Nasal cavity respiratory epithelium epithelial cell of viscerocranial mucosa (primary cell): ENCODE data around the gene SPAG7. TPM values are rescaled to one million over a fixed set of nuclear protein-coding genes. Genes with fewer than 3 reads are reported as not detected.

Experiments used
- total RNA-seq: library from RNA; depleted of rRNA; stranded (reverse); fragments of >200 nt; gene quantifications from 2 replicates; pipeline ENCODE4 v1.2.3, GENCODE V29; 2014

Gene SPAG7, protein sequence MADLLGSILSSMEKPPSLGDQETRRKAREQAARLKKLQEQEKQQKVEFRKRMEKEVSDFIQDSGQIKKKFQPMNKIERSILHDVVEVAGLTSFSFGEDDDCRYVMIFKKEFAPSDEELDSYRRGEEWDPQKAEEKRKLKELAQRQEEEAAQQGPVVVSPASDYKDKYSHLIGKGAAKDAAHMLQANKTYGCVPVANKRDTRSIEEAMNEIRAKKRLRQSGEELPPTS
- total RNA-seq, result 42.6 and 48.9 TPM in 2 replicates

DNA sequence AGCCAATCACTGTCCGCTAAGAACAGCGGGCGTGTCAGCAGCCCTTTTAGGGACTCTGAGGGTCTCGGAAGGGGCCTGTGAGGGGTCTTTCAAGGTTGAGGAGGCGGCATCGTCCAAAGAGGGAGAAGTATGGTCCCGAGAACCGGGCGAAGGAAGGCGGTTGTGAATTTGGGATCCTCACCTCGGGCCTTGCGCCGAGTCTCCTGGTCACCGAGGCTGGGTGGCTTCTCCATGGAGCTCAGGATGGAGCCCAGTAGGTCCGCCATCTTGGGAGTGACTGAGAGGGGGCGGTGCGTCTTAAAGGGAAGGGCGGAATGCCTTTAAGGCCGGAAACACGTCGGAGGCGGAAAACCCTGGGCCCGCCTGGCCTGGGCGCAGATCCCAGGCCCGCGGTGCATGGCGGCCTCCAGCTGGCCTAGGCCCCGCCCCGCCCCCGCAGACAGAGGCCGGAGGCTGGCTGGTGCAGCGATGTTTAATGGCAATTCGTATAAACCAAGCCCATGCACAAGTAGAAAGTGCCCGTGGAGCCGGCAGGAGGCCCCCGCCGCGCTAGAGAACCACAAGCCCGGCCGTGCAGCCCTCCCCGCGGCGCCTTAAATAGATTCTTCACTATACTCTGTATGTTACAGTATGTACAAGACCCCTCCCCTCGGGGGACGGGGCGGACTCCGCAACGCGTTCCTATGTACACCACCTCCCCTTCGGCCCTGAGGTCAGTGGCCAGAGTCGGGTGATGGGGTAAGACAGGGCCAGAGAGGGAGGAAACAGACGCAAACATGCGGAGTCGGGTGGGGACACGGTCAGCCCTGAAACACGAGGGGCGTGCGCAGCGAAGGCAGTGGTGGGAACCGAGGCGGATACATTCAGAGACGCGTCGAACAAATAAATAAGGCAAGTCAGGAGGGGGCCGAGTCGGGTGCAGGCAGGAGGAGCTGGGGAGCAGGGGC, at the start of gene SPAG7:
TSS of gene SPAG7 (minus strand) at position 279 of the 947 bp plus-strand sequence. CDS start at position 266, 13 bp downstream.

DNA sequence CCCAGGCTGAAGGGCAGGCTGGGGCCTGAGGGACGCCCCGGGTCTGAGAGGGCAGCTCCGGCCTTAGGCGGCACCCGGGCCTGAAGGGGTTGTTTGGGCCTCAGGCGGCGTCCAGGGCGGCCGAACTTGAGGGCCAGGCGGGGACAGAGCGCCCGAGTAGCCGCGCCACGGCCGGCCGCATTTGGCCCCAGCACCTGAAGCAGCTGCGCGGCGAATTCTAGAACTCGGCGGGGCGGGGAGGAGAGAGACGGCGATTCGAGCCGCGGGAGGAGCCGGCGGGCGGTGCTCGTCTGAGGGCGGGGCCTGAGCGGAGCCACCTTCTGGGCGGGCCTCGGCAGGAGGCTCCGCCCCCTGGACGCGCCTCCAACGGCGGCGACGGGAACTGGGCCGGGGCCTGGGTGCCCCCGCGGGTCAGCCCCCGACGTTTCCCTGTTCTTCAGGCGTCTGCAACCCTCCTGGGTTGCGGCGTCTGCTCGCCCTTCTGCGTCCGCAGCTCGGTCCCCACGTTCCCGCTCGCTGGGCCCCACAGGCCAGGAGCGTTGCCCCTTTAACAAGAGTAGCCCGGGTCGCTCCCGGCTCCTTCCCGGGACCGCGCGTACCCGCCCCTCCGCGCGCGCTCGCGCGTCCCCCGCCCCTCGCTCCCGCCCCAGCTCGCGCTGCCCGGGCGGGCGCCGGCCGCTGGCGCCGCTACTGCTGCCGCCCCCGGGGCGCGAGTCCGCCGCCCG, 29.8 kb upstream of the SPAG7 start, which contains the start of the genes INCA1 and KIF1C:
TSS of gene INCA1 (minus strand) at position 221 of the 725 bp plus-strand sequence. CDS start 3,085 bp downstream, outside the sequence.
TSS of gene KIF1C (plus strand) at position 649 of the 725 bp plus-strand sequence. CDS start 2,297 bp downstream, outside the sequence.

DNA sequence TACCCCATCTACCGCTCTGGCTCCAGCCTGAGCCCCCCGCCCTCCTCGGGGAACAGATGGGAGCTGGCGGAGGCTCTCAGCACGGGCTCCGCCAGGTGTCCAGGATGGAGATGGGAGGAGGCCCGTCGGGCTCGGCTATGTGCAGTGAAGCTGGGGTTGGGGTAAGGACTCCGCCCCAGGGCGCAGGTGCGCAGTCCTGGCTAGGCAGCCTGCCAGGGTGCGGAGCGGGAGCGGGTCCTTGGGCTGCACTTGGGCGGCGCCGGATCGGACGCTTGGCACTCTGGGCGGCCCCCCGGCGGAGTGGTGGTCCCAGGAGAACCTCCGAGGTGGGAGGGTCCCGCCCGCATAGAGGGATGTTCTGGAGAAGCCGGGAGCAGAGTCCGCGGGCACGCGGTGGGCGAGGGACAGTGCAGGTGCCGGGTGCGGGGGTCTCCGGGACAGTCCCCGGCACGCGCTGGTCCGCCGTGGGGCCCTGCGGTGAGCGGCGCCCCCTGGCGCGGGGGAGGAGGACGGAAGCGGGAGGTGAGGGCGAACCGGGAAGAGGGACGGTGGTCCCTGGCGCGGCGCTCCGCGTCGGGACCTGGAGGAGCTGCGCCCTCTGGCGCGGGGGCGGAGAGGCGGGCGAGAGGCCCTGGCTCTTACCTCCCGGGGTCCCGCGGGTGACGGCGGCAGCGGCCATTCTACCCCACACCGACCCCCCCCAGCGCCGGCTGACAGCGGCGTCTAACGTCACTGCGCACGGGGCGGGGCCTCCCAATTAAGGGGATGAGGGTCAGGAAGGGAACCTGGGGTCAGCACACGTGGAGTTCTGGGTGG, 19.5 kb upstream of the SPAG7 start, which contains the start of gene CAMTA2:
TSS of gene CAMTA2 (minus strand) at position 725 of the 816 bp plus-strand sequence. CDS start 1,453 bp downstream, outside the sequence.

DNA sequence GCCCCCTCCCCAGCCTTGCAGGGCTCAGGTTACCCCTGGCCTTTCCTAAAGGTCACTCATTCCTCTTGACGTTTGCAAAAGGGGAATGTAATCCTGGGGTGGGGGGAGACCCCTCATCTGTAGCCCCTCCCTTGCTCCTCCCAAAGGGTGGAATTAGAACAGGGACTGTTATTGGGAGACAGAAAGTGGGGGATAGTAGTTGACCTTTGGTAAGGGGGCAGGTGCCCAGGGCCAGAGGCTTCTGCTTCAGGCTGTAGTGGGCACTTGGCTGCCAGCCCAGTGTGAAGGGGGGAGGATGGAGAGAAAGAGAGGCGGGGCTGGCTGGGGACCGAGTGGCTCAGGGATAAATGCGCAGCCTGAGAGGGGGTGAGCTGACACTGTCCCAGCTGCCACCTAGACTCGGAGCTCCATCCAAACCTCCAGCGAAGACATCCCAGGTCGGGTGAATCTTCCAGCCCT, 16.8 kb downstream of the SPAG7 start, which contains the start of gene ENO3:
TSS of gene ENO3 (plus strand) at position 374 of the 459 bp plus-strand sequence. CDS start 711 bp downstream, outside the sequence.

DNA sequence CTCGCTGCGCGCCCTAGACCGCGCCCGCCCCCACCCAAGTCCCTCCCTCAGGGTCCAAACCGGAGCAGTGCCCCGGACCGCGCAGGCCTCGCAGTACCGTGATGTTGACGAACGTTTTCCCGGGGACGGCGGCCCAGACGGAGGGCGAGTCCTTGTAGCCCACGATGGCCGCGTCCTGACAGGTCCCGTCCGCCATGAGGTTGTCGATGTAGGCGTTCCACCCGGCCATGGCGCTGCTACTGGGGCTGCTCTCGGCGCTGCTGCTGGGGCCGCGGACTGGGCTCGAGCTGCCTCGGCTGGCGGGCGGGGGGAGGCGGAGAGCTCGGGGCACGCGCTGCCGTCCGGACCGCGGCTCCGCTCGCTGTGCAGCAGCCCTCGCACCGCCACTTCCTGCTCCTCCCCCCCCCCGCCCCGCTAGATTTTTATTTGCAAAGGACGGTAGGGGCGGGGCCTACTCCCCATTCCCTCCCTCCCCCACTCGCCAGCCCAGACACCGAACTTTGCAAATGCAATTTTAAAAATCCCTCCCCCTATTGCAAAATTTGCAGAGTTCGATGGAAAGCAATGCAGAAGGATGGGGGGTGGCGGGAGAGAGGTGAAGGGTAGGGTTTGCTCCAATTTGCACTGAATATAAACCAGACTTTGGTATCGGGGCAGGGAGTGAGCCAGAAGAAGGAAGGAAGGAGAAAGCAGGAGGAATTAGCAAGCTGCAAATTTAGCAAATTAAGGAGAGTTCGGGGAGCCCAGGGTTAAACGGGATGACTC, 19.3 kb downstream of the SPAG7 start, which contains the start of gene PFN1:
TSS of gene PFN1 (minus strand) at position 365 of the 765 bp plus-strand sequence. CDS start at position 229, 136 bp downstream.

DNA sequence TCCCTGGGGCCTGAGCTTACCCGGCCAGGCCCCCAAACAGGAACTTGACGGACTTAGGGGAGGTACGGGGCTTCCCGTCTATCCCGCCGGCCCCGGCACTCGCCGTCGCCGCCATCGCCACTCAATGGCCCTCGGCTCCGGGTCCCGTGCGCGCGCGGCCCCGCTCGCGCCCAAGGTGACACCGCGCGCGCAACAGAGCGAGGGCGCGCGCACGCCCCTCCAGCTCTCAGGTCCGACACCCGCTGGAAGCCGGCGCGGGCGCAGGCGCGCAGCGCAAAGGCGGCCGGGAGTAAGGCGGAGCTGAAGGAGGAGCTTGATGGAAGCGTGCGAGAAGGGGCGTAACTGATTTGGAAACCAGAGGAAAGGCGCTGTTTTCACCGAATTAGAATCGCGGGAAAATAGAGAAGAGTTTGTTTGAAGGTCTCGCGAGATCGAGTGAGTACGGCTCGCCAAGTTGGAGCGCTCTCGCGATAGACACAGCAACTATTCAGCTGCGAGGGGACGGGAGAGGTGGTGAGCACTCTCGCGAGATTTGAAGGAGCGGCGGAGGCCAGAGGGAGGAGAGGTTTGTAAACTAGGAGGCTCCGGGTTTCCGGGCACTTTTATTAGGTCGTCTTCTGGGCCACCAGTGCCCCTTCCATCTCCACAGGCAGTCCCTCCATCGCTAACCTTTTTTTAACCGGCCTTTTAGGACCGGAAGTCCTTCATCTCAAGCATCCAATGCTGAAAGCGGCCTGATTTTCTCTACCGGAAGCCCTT, 27.6 kb downstream of the SPAG7 start, which contains the start of the genes RNF167 and SLC25A11:
TSS of gene RNF167 (plus strand) at position 473 of the 759 bp plus-strand sequence. CDS start 642 bp downstream, outside the sequence.
TSS of gene SLC25A11 (minus strand) at position 251 of the 759 bp plus-strand sequence. CDS start at position 115, 136 bp downstream.

DNA sequence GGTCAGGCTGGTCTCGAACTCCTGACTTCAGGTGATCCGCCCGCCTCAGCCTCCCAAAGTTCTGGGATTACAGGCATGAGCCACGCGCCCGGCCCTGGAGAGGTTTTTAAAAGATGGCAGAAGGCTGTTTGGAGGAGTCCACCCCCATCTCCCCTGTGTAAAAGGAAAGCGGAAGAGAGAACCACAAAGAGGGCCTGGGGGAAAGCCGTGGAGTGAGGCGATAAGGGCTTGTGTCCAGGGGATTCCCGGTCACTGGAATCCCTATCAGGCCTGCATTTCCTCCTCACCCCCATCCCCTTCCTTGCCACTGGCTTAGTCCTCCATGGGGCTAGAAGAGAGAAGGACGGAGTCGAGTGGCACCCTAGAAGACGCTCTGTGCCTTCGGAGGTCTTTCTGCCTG, 35.7 kb downstream of the SPAG7 start, which contains the start of gene GP1BA:
TSS of gene GP1BA (plus strand) at position 315 of the 400 bp plus-strand sequence. CDS start 328 bp downstream, outside the sequence.

Other genes starting within 250 kb of the SPAG7 start
- 8.0 and 10.3 TPM in 2 replicates for gene MED11, start 236.4 kb downstream of the SPAG7 start, total RNA-seq
- gene ZMYND15, start 228.0 kb downstream of the SPAG7 start, total RNA-seq, result 0.34 and 1.2 TPM in 2 replicates
- gene CXCL16, start 227.9 kb downstream of the SPAG7 start, total RNA-seq, result 23.2 and 37.5 TPM in 2 replicates
- gene TM4SF5, start 195.9 kb downstream of the SPAG7 start, total RNA-seq, result not detected in 2 replicates
- 0.68 and 1.00 TPM in 2 replicates for gene VMO1, start 181.5 kb downstream of the SPAG7 start, total RNA-seq
- gene GLTPD2, start 178.9 kb downstream of the SPAG7 start, total RNA-seq, result not detected in 2 replicates
- gene PSMB6, start 171.7 kb downstream of the SPAG7 start, total RNA-seq, result 83.6 and 122 TPM in 2 replicates
- gene PLD2, start 160.7 kb downstream of the SPAG7 start, total RNA-seq, result 29.0 and 38.2 TPM in 2 replicates
- gene MINK1, start 134.5 kb downstream of the SPAG7 start, total RNA-seq, result 76.9 and 223 TPM in 2 replicates
- gene C17orf107, start 68.3 kb downstream of the SPAG7 start, total RNA-seq, result 3.1 and 4.4 TPM in 2 replicates
- gene CHRNE, start 64.7 kb downstream of the SPAG7 start, total RNA-seq, result 0.21 TPM in 1 of 2 replicates, not detected in the other
- not detected in 2 replicates for gene GP1BA, start 35.5 kb downstream of the SPAG7 start, total RNA-seq
- 49.2 and 54.0 TPM in 2 replicates for gene SLC25A11, start 27.8 kb downstream of the SPAG7 start, total RNA-seq
- gene RNF167, start 27.5 kb downstream of the SPAG7 start, total RNA-seq, result 23.9 and 35.8 TPM in 2 replicates
- gene PFN1, start 19.3 kb downstream of the SPAG7 start, total RNA-seq, result 416 and 612 TPM in 2 replicates
- gene ENO3, start 16.7 kb downstream of the SPAG7 start, total RNA-seq, result 1.4 and 1.9 TPM in 2 replicates
- 7.9 and 15.8 TPM in 2 replicates for gene CAMTA2, start 19.9 kb upstream of the SPAG7 start, total RNA-seq
- under 0.01 and 0.21 TPM in 2 replicates for gene INCA1, start 29.7 kb upstream of the SPAG7 start, total RNA-seq
- 102 and 188 TPM in 2 replicates for gene KIF1C, start 30.1 kb upstream of the SPAG7 start, total RNA-seq
- gene SLC52A1, start 67.6 kb upstream of the SPAG7 start, total RNA-seq, result 0.50 and 0.68 TPM in 2 replicates
- gene ZFP3, start 110.7 kb upstream of the SPAG7 start, total RNA-seq, result 1.0 and 1.6 TPM in 2 replicates
- 7.5 and 13.3 TPM in 2 replicates for gene ZNF232, start 144.1 kb upstream of the SPAG7 start, total RNA-seq
- gene USP6, start 148.2 kb upstream of the SPAG7 start, total RNA-seq, result not detected in 2 replicates
- gene ZNF594, start 224.1 kb upstream of the SPAG7 start, total RNA-seq, result 2.4 and 5.8 TPM in 2 replicates